WTC11 (cell line): ENCODE results near the gene SCRG1. TPM values are rescaled to one million over a fixed set of nuclear protein-coding genes. Genes with fewer than 3 reads are reported as not detected.

Experiments used
- ATAC-seq: fragments of 200-7000 bp; cut with Tn5 transposase; 2 replicates; pipeline ENCODE4 v1.10.0; 2021; ENCODE audit warnings: mild to moderate bottlenecking, moderate library complexity
- CTCF ChIA-PET: fragments of 300-600 bp; sonication (Branson Sonifier 250); formaldehyde crosslinking; loops from one replicate; lab custom pipeline; 2021; ENCODE audit warnings: antibody characterized with exemption; lab: Charles Lee
- POLR2A ChIA-PET: fragments of 350-600 bp; sonication (Branson Sonifier 250); formaldehyde crosslinking; loops from one replicate; lab custom pipeline; 2021; ENCODE audit warnings: antibody characterized with exemption; lab: Charles Lee
- DNase-seq: peaks from one replicate; pipeline ENCODE4 v3.0.0; 2021; ENCODE audit warnings: low spot score
- H3K27ac Mint-ChIP-seq: 2 replicates; pipeline ENCODE4 v1.8.0; 2021; ENCODE audit warnings: mixed read lengths
- H3K27me3 Mint-ChIP-seq: 2 replicates; pipeline ENCODE4 v1.8.0; 2021; ENCODE audit warnings: low read depth, mild to moderate bottlenecking, moderate library complexity, mixed read lengths
- H3K36me3 Mint-ChIP-seq: 2 replicates; pipeline ENCODE4 v1.8.0; 2021; ENCODE audit warnings: mixed read lengths
- H3K4me1 Mint-ChIP-seq: 2 replicates; pipeline ENCODE4 v1.8.0; 2022; ENCODE audit warnings: mixed read lengths
- H3K4me3 Mint-ChIP-seq: 2 replicates; pipeline ENCODE4 v1.8.0; 2021; ENCODE audit warnings: mild to moderate bottlenecking, moderate library complexity, mixed read lengths
- H3K9me3 Mint-ChIP-seq: 2 replicates; pipeline ENCODE4 v1.8.0; 2021; ENCODE audit warnings: mixed read lengths
- CBFB ChIP-seq: sonication (generic); formaldehyde crosslinking; IDR thresholded peaks from 2 replicates; pipeline ENCODE4 v1.8.1; 2022; ENCODE audit warnings: mild to moderate bottlenecking, low read depth, missing genetic modification reagents
- ELF4 ChIP-seq: sonication (generic); formaldehyde crosslinking; IDR thresholded peaks from 2 replicates; pipeline ENCODE4 v1.8.1; 2022; ENCODE audit warnings: low read depth, mild to moderate bottlenecking, moderate library complexity, missing genetic modification reagents
- EMX1 ChIP-seq: fragments of 250-450 bp; sonication (Bioruptor Pico); IDR thresholded peaks from 2 replicates; pipeline ENCODE4 v1.8.0; 2021; ENCODE audit warnings: mild to moderate bottlenecking
- ESRRA ChIP-seq: sonication (generic); formaldehyde crosslinking; IDR thresholded peaks from 2 replicates; pipeline ENCODE4 v1.8.1; 2022; ENCODE audit warnings: mild to moderate bottlenecking, missing genetic modification reagents, borderline replicate concordance
- ETV6 ChIP-seq: sonication (generic); formaldehyde crosslinking; IDR thresholded peaks from 2 replicates; pipeline ENCODE4 v1.8.1; 2022; ENCODE audit warnings: mild to moderate bottlenecking, missing genetic modification reagents
- FOXJ3 ChIP-seq: sonication (generic); formaldehyde crosslinking; IDR thresholded peaks from 2 replicates; pipeline ENCODE4 v1.9.0; 2021; ENCODE audit warnings: missing genetic modification reagents, mild to moderate bottlenecking, borderline replicate concordance
- GABPB1 ChIP-seq: sonication (generic); formaldehyde crosslinking; IDR thresholded peaks from 2 replicates; pipeline ENCODE4 v1.8.1; 2023; ENCODE audit warnings: mild to moderate bottlenecking, missing genetic modification reagents
- GTF2I ChIP-seq: fragments of 250-450 bp; sonication (Bioruptor Pico); conservative IDR thresholded peaks from 2 replicates; pipeline ENCODE4 v1.4.0; 2021; ENCODE audit warnings: mild to moderate bottlenecking
- NFYB ChIP-seq: sonication (generic); formaldehyde crosslinking; conservative IDR thresholded peaks from 2 replicates; pipeline ENCODE4 v1.8.0; 2022; ENCODE audit warnings: low read depth, missing genetic modification reagents
- NR1H2 ChIP-seq: sonication (generic); formaldehyde crosslinking; IDR thresholded peaks from 2 replicates; pipeline ENCODE4 v1.9.0; 2021; ENCODE audit warnings: mild to moderate bottlenecking, moderate library complexity, missing genetic modification reagents
- NR3C1 ChIP-seq: sonication (generic); formaldehyde crosslinking; conservative IDR thresholded peaks from 2 replicates; pipeline ENCODE4 v1.8.1; 2023; ENCODE audit warnings: low read depth, mild to moderate bottlenecking, missing genetic modification reagents
- OVOL2 ChIP-seq: fragments of 250-450 bp; sonication (Bioruptor Pico); IDR thresholded peaks from 2 replicates; pipeline ENCODE4 v1.9.0; 2021; ENCODE audit warnings: mild to moderate bottlenecking, borderline replicate concordance
- SMAD3 ChIP-seq: sonication (generic); formaldehyde crosslinking; IDR thresholded peaks from 2 replicates; pipeline ENCODE4 v1.8.0; 2022; ENCODE audit warnings: missing genetic modification reagents, mild to moderate bottlenecking, borderline replicate concordance
- TCF7 ChIP-seq: sonication (generic); formaldehyde crosslinking; IDR thresholded peaks from 2 replicates; pipeline ENCODE4 v1.8.0; 2022; ENCODE audit warnings: mild to moderate bottlenecking, low read depth, missing genetic modification reagents, moderate library complexity
- TEAD1 ChIP-seq: sonication (generic); formaldehyde crosslinking; IDR thresholded peaks from 2 replicates; pipeline ENCODE4 v1.8.0; 2022; ENCODE audit warnings: mild to moderate bottlenecking, missing genetic modification reagents
- TP53 ChIP-seq: sonication (generic); formaldehyde crosslinking; IDR thresholded peaks from 2 replicates; pipeline ENCODE4 v1.8.1; 2023; ENCODE audit warnings: mild to moderate bottlenecking, missing genetic modification reagents
- ZNF219 ChIP-seq: sonication (generic); formaldehyde crosslinking; IDR thresholded peaks from 2 replicates; pipeline ENCODE4 v1.8.0; 2023; ENCODE audit warnings: missing genetic modification reagents, mild to moderate bottlenecking, borderline replicate concordance
- ZNF232 ChIP-seq: sonication (generic); formaldehyde crosslinking; IDR thresholded peaks from 2 replicates; pipeline ENCODE4 v1.8.0; 2022; ENCODE audit warnings: mild to moderate bottlenecking, missing genetic modification reagents
- ZNF396 ChIP-seq: fragments of 250-450 bp; sonication (Bioruptor Pico); IDR thresholded peaks from 2 replicates; pipeline ENCODE4 v1.8.0; 2021; ENCODE audit warnings: mild to moderate bottlenecking, moderate library complexity, borderline replicate concordance
- ZNF416 ChIP-seq: fragments of 250-450 bp; sonication (Bioruptor Pico); IDR thresholded peaks from 2 replicates; pipeline ENCODE4 v1.9.0; 2021; ENCODE audit warnings: mild to moderate bottlenecking, inconsistent platforms
- ZNF671 ChIP-seq: fragments of 250-450 bp; sonication (Bioruptor Pico); IDR thresholded peaks from 2 replicates; pipeline ENCODE4 v1.8.0; 2021; ENCODE audit warnings: mild to moderate bottlenecking
- total RNA-seq: library from RNA; stranded (reverse); gene quantifications from 3 replicates; pipeline ENCODE4 v1.2.3, GENCODE V29; 2021
- TF ChIP-seq, protein P1 (sequence below): fragments of 250-450 bp; sonication (Bioruptor Pico); IDR thresholded peaks from 2 replicates; pipeline ENCODE4 v2.1.2; 2022; ENCODE audit warnings: mild to moderate bottlenecking, moderate library complexity
- TF ChIP-seq, protein P2 (sequence below): sonication (generic); formaldehyde crosslinking; IDR thresholded peaks from 2 replicates; pipeline ENCODE4 v1.8.1; 2023; ENCODE audit warnings: mild to moderate bottlenecking, moderate library complexity, missing genetic modification reagents
- TF ChIP-seq, protein P3 (sequence below): sonication (generic); formaldehyde crosslinking; IDR thresholded peaks from 2 replicates; pipeline ENCODE4 v1.8.1; 2022; ENCODE audit warnings: mild to moderate bottlenecking, moderate library complexity, missing genetic modification reagents
- TF ChIP-seq, protein P4 (sequence below): fragments of 250-450 bp; sonication (Bioruptor Pico); IDR thresholded peaks from 2 replicates; pipeline ENCODE4 v1.8.0; 2021; ENCODE audit warnings: mild to moderate bottlenecking
- TF ChIP-seq, protein P5 (sequence below): sonication (generic); formaldehyde crosslinking; IDR thresholded peaks from 2 replicates; pipeline ENCODE4 v1.8.0; 2022; ENCODE audit warnings: mild to moderate bottlenecking, missing genetic modification reagents
- TF ChIP-seq, protein P6 (sequence below): sonication (generic); formaldehyde crosslinking; IDR thresholded peaks from 2 replicates; pipeline ENCODE4 v1.8.1; 2023; ENCODE audit warnings: mild to moderate bottlenecking, missing genetic modification reagents, moderate library complexity

The SCRG1 gene
- total RNA-seq, 1 experiment from 2014 or later: not detected

DNA sequence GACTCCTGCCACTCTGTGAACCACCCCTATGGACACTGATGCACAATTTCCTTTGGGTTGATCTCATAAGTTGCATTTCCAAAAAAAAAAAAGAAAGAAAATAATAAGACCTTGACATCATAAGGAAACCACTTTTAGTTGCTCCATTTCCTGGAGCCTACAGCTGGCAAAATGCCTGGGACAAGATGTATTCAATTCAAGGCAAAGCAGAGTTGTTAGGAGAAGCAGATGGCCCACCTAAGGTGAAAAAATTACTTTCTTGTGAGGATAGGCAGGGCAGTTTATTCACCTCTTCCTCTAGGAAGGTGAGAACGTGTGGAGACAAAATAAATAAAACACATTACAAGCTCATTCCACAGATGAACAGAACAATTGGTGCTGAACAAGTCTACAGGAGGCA is 14.1 kb upstream of the SCRG1 start:
- ATAC-seq (no peak), DNase-seq (no peak)
- Mint-ChIP-seq H3K4me3 (no peak overlapping the region), H3K36me3 (no peaks in the 10 kb centered on the region), H3K9me3 (no peaks in the 10 kb centered on the region), H3K27ac (no peak overlapping the region), H3K4me1 (no peaks in the 10 kb centered on the region), H3K27me3 (no peaks in the 10 kb centered on the region)
- TF ChIP-seq OVOL2 (no peak), ZNF232 (CRISPR knock-in tag) (no peak)
- CTCF ChIA-PET: interaction anchor here (0.7 to 1.2 kb wide), 3 partner anchors 84 to 399 kb away, joined by 3 to 8 read pairs (median 3); no protein-coding TSS in a partner anchor
- POLR2A ChIA-PET: interaction anchor here (1.2 kb wide), 1 partner anchor 79 kb away, joined by 3 read pairs; the partner anchor contains the start of gene HMGB2

DNA sequence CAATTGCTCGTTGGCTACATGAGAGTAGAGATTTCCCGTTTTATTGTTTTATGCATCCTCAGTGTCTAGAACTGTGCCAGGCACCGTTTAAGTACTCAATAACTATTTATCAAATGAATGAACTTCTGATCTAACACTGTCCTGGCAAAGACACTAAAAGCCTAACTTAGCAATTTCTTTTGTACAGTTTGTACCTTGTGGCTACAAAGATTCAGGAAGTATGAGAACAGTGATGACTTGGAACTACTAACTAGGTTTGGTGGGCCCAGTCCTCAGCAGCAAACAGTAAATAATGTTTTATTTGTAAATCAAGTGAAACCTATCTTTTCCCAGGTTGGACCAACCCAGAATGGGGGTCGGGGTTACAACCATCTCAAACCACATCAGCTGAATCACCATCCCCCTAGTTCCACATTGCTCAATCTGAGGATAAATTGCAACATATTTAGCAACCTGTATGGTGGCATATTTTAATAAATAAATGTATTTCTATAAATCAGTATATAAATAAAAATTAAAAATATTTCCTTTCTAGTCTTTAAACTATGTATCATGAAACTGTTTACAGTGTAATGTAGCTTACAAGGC is 12.3 kb upstream of the SCRG1 start:
- Mint-ChIP-seq H3K4me3 (no peak overlapping the region), H3K27ac (no peak overlapping the region), H3K4me1 (no peaks in the 10 kb centered on the region), H3K9me3 (no peaks in the 10 kb centered on the region), H3K27me3 (no peaks in the 10 kb centered on the region), H3K36me3 (no peaks in the 10 kb centered on the region)
- CTCF ChIA-PET: interaction anchor here (0.9 to 1.2 kb wide), 2 partner anchors 9 to 83 kb away, joined by 3 to 7 read pairs; no protein-coding TSS in a partner anchor
- ATAC-seq (no peak), DNase-seq (no peak)
- POLR2A ChIA-PET: no interaction called here
- TF ChIP-seq ZNF396 (CRISPR knock-in tag) (no peak), ZNF671 (CRISPR knock-in tag) (no peak), TEAD1 (CRISPR knock-in tag) (no peak), NFYB (CRISPR knock-in tag) (no peak), CBFB (CRISPR knock-in tag) (no peak), ZNF416 (no peak), ZNF219 (CRISPR knock-in tag) (no peak), GTF2I (no peak), GABPB1 (no peak), SMAD3 (CRISPR knock-in tag) (no peak), NR3C1 (CRISPR knock-in tag) (no peak)
- TF ChIP-seq, protein P1, sequence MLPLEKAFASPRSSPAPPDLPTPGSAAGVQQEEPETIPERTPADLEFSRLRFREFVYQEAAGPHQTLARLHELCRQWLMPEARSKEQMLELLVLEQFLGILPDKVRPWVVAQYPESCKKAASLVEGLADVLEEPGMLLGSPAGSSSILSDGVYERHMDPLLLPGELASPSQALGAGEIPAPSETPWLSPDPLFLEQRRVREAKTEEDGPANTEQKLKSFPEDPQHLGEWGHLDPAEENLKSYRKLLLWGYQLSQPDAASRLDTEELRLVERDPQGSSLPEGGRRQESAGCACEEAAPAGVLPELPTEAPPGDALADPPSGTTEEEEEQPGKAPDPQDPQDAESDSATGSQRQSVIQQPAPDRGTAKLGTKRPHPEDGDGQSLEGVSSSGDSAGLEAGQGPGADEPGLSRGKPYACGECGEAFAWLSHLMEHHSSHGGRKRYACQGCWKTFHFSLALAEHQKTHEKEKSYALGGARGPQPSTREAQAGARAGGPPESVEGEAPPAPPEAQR: no peak
- TF ChIP-seq, protein P2, sequence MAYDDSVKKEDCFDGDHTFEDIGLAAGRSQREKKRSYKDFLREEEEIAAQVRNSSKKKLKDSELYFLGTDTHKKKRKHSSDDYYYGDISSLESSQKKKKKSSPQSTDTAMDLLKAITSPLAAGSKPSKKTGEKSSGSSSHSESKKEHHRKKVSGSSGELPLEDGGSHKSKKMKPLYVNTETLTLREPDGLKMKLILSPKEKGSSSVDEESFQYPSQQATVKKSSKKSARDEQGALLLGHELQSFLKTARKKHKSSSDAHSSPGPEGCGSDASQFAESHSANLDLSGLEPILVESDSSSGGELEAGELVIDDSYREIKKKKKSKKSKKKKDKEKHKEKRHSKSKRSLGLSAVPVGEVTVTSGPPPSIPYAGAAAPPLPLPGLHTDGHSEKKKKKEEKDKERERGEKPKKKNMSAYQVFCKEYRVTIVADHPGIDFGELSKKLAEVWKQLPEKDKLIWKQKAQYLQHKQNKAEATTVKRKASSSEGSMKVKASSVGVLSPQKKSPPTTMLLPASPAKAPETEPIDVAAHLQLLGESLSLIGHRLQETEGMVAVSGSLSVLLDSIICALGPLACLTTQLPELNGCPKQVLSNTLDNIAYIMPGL (CRISPR knock-in tag): no peak
- TF ChIP-seq, protein P3, sequence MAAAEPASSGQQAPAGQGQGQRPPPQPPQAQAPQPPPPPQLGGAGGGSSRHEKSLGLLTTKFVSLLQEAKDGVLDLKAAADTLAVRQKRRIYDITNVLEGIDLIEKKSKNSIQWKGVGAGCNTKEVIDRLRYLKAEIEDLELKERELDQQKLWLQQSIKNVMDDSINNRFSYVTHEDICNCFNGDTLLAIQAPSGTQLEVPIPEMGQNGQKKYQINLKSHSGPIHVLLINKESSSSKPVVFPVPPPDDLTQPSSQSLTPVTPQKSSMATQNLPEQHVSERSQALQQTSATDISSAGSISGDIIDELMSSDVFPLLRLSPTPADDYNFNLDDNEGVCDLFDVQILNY (CRISPR knock-in tag): no peak

DNA sequence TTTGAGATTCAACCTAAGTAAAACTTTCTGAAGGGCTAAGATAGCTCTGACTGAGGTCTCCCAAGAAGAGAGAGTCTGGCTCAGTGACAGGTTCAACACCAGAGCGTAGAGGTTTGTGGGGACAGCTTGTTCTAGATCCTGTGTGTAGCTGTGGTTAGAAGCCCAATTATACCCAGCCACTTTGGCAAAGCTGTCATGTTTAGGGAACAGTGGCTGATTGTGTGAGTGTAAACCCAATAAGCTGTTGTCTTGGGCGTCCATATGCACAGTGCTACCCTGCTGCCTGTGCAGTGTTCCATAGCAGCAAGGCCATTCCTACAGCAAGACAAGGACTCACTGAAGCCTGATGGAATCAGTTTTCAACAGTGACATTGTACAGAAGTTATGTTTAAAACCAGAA is 11.2 kb upstream of the SCRG1 start:
- H3K4me1 Mint-ChIP-seq: no peaks in the 10 kb centered on the region
- H3K9me3 Mint-ChIP-seq: no peaks in the 10 kb centered on the region
- no peak overlapping the region for H3K4me3 Mint-ChIP-seq
- POLR2A ChIA-PET: no interaction called here
- H3K27me3 Mint-ChIP-seq: no peaks in the 10 kb centered on the region
- CTCF ChIA-PET: interaction anchor here (0.6 to 1.1 kb wide), 3 partner anchors 111 to 1288 kb away, joined by 3 to 4 read pairs (median 3); no protein-coding TSS in a partner anchor
- ATAC-seq (no peak), DNase-seq (no peak)
- no peaks in the 10 kb centered on the region for H3K36me3 Mint-ChIP-seq
- TF ChIP-seq ESRRA (CRISPR knock-in tag) (no peak), NR1H2 (CRISPR knock-in tag) (no peak), NR3C1 (CRISPR knock-in tag) (no peak), TCF7 (CRISPR knock-in tag) (no peak), ELF4 (CRISPR knock-in tag) (no peak), TP53 (no peak), EMX1 (CRISPR knock-in tag) (no peak), FOXJ3 (CRISPR knock-in tag) (no peak), ETV6 (no peak)
- TF ChIP-seq, protein P4, sequence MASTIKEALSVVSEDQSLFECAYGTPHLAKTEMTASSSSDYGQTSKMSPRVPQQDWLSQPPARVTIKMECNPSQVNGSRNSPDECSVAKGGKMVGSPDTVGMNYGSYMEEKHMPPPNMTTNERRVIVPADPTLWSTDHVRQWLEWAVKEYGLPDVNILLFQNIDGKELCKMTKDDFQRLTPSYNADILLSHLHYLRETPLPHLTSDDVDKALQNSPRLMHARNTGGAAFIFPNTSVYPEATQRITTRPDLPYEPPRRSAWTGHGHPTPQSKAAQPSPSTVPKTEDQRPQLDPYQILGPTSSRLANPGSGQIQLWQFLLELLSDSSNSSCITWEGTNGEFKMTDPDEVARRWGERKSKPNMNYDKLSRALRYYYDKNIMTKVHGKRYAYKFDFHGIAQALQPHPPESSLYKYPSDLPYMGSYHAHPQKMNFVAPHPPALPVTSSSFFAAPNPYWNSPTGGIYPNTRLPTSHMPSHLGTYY (CRISPR knock-in tag): no peak
- TF ChIP-seq, protein P5, sequence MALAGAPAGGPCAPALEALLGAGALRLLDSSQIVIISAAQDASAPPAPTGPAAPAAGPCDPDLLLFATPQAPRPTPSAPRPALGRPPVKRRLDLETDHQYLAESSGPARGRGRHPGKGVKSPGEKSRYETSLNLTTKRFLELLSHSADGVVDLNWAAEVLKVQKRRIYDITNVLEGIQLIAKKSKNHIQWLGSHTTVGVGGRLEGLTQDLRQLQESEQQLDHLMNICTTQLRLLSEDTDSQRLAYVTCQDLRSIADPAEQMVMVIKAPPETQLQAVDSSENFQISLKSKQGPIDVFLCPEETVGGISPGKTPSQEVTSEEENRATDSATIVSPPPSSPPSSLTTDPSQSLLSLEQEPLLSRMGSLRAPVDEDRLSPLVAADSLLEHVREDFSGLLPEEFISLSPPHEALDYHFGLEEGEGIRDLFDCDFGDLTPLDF: no peak
- TF ChIP-seq, protein P6, sequence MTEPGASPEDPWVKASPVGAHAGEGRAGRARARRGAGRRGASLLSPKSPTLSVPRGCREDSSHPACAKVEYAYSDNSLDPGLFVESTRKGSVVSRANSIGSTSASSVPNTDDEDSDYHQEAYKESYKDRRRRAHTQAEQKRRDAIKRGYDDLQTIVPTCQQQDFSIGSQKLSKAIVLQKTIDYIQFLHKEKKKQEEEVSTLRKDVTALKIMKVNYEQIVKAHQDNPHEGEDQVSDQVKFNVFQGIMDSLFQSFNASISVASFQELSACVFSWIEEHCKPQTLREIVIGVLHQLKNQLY (CRISPR knock-in tag): no peak
- no peak overlapping the region for H3K27ac Mint-ChIP-seq
